Urinary bladder (tissue), 4 donors: Measurements from ENCODE around the gene DCUN1D2. TPM values are rescaled to one million over a fixed set of nuclear protein-coding genes. Genes with fewer than 3 reads are reported as not detected.
"Not testable (repeated sequence)": the region's sequence is repeated elsewhere in the genome, so short reads cannot be mapped to it uniquely, and the experiment has no call there.

Experiments
- DNase-seq: peaks from one replicate; pipeline ENCODE4 v3.0.0-alpha.2; 2015; ENCODE audit errors: extremely low spot score
- H3K27ac ChIP-seq: one replicate; pipeline ENCODE4 v1.5.1; 2013; ENCODE audit warnings: low read depth, mild to moderate bottlenecking, moderate library complexity
- H3K36me3 ChIP-seq: one replicate; pipeline ENCODE4 v1.6.1; 2013; ENCODE audit warnings: mild to moderate bottlenecking, moderate library complexity; ENCODE audit not compliant: insufficient read depth
- H3K4me1 ChIP-seq: one replicate; pipeline ENCODE4 v1.6.1; 2013; ENCODE audit warnings: mild to moderate bottlenecking, moderate library complexity; ENCODE audit not compliant: insufficient read depth
- H3K4me3 ChIP-seq: one replicate; pipeline ENCODE4 v1.5.1; 2013; ENCODE audit warnings: low read depth, low read length
- WGBS: extraction: QIAGEN DNeasy Blood & Tissue Kit; methylation state at CpG from one replicate; pipeline ENCODE4 v1.1.7; 2013; 5-methylcytosine and 5-hydroxymethylcytosine counted together
- polyA plus RNA-seq: library from polyadenylated mRNA; stranded (reverse); fragments of 200-250 nt; gene quantifications from one replicate; pipeline ENCODE4 v1.2.3, GENCODE V29; 2013
- total RNA-seq: library from RNA; depleted of rRNA; stranded (reverse); fragments of >200 nt; gene quantifications from one replicate; pipeline ENCODE4 v1.2.3, GENCODE V29; 2014
- donor health status: healthy with polysubstance abuse.
- donor health status: healthy.

Gene DCUN1D2
- total and polyA plus RNA-seq, 2 donors: 14.7 to 21.3 TPM

DNA sequence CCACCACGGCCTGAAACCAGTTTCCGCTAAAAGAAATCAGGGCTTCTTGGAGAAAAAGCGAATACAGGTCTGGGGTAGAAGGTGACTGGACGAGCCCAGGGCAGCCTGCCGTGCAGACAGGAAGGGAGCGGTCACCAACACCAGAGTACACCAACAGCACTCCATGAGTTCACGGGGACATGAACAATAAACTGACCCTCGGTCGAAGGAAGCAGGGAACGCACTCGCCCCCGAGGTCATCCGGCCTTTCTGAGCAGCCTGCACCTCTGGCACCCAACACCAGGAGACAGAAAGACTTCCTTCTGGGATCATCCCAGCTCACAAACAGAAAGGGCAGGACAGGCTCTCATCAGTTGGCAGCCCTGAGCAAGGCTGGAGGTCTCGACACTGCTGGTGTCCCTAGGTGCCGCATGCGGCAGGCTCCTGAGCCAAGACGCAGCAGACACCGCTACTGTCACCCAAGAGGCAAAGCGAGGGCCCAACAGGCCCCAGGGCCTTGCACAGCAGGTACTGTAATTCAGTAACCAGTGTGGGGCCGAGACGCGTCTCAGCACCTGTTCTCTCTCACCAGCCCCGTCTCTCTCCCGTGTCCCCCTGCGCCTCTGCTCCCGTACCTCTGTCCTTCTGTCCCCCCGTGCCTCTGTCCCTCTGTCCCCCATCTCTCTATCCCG, 18.0 kb downstream of the DCUN1D2 start:
- H3K36me3 ChIP-seq: no peaks in the 10 kb centered on the region
- no peak overlapping the region for H3K4me3 ChIP-seq
- WGBS: 88% methylated on average over 28 of the region's 28 CpGs
- H3K4me1 ChIP-seq: no peaks in the 10 kb centered on the region
- DNase-seq: no peak
- H3K27ac ChIP-seq: no peak overlapping the region

GRCh38 chr13:113471844-113472243, 18.7 kb downstream of the DCUN1D2 start:
- Histone ChIP-seq H3K36me3 (no peaks in the 10 kb centered on the region), H3K4me3 (no peak overlapping the region), H3K4me1 (no peaks in the 10 kb centered on the region), H3K27ac (no peak overlapping the region)
- no peak for DNase-seq
- 86% methylated on average over 11 of the region's 11 CpGs for WGBS

GRCh38 chr13:113470635-113471163, 19.8 kb downstream of the DCUN1D2 start:
- H3K4me3 ChIP-seq, DNase-seq, H3K27ac ChIP-seq, H3K36me3 ChIP-seq, H3K4me1 ChIP-seq: not testable (repeated sequence)
- 98% methylated on average over 4 of the region's 4 CpGs for WGBS

DNA sequence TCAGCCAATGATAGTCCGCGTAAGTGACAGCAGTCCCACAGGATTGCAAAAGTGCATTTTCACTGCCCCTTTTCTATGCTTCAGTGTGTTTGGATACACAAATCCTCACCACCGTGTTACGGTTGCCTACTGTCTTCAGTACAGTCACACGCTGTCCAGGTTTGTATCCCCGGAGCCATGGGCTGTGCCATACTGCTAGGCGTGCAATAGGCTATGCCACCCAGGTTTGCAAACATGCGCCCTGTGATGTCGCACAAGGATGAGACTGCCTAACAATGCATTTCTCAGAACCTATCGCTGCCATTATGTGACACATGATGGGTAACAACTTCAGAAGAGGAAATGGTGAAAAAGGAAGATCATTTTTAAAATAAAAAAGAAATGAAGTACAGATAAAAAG, 20.4 kb downstream of the DCUN1D2 start:
- H3K27ac ChIP-seq: no peak overlapping the region
- WGBS: 96% methylated on average over 10 of the region's 10 CpGs
- no peaks in the 10 kb centered on the region for H3K4me1 ChIP-seq
- no peak for DNase-seq
- no peak overlapping the region for H3K4me3 ChIP-seq
- no peaks in the 10 kb centered on the region for H3K36me3 ChIP-seq

DNA sequence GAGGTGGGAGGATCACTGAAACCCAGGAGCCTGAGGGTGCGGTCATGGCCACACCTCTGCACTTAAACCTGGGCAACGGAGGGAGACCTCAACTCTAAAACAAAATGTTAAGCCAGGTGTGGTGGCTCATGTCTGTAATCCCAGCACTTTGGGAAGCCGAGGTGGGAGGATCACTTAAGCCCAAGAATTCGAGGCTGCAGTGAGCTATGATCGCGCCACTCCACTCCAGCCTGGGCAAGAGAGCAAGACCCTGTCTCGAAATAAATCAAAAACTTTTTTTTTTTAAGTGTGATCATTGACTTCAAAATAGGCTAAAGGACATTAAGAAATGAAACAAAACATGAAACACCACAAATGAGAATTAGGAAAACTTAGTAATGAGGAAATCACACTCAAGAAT, 20.9 kb downstream of the DCUN1D2 start:
- WGBS: 93% methylated on average over 7 of the region's 7 CpGs
- no peaks in the 10 kb centered on the region for H3K36me3 ChIP-seq

GRCh38 chr13:113468472-113469201, 21.9 kb downstream of the DCUN1D2 start:
- 84% methylated on average over 22 of the region's 22 CpGs for WGBS
- no peak for DNase-seq
- Histone ChIP-seq H3K36me3 (no peaks in the 10 kb centered on the region), H3K27ac (no peak overlapping the region), H3K4me1 (no peaks in the 10 kb centered on the region), H3K4me3 (no peak overlapping the region)

More for the DNA sequence above, 20.9 kb downstream of the DCUN1D2 start:
- Histone ChIP-seq H3K4me3 (no peak overlapping the region), H3K27ac (no peak overlapping the region), H3K4me1 (no peaks in the 10 kb centered on the region)
- no peak for DNase-seq

- no peak overlapping the region for H3K27ac ChIP-seq
- H3K4me3 ChIP-seq: no peak overlapping the region
- WGBS: 89% methylated on average over 7 of the region's 7 CpGs
- H3K4me1 ChIP-seq: no peaks in the 10 kb centered on the region
- H3K36me3 ChIP-seq: no peaks in the 10 kb centered on the region
- no peak for DNase-seq
These were observed 22.5 kb downstream of the DCUN1D2 start for GRCh38 chr13:113468029-113468428.

GRCh38 chr13:113466383-113466782, 24.1 kb downstream of the DCUN1D2 start:
- DNase-seq: no peak
- Histone ChIP-seq H3K36me3 (no peaks in the 10 kb centered on the region), H3K27ac (no peak overlapping the region), H3K4me1 (no peaks in the 10 kb centered on the region), H3K4me3 (no peak overlapping the region)
- WGBS: 61% methylated on average over 3 of the region's 3 CpGs

GRCh38 chr13:113465300-113465699, 25.2 kb downstream of the DCUN1D2 start:
- Histone ChIP-seq H3K27ac (no peak overlapping the region), H3K36me3 (no peaks in the 10 kb centered on the region), H3K4me3 (no peak overlapping the region), H3K4me1 (no peaks in the 10 kb centered on the region)
- 77% methylated on average over 4 of the region's 4 CpGs for whole genome bisulfite sequencing
- DNase-seq: no peak

GRCh38 chr13:113464476-113464875, 26.0 kb downstream of the DCUN1D2 start:
- Histone ChIP-seq H3K27ac (no peak overlapping the region), H3K4me1 (no peaks in the 10 kb centered on the region), H3K36me3 (peaks cover 2% of the 10 kb centered on the region), H3K4me3 (no peak overlapping the region)
- DNase-seq: no peak
- WGBS: 92% methylated on average over 16 of the region's 16 CpGs

DNA sequence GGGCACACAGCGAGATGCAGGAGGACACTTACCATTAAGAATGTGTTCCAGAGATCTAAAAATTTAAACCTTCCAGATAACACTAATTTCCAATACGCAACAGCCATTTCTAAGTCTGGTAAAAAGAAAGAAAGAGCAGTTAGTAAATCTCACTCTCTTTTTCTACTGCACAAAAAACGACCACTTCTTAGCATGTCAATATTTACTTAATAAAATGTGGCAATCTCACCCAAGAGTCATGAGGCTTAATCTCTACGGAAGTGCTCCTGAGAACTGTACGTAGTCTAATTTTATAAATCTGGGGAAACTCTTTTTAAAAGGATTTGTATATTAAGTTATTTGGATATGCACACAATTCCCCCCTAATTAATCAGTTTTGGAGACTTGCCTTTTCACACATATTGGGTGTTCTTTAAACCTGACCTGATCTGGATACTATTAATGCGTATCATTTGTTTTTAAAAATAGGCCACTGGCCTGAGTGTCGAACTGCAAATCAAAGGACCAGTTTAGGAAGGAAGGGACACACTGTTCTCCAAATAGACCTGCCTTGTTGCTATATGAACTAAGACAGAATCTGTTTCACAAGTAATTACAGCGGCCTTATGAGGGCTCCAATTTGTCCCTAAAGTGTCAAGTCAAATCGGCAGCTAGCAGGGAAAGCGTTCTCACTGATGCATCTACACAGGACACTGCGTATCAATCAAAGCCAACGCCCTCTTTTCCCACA, 29.3 kb downstream of the DCUN1D2 start:
- WGBS: 93% methylated on average over 12 of the region's 12 CpGs
- no peak for DNase-seq
- peaks cover 2% of the 10 kb centered on the region for H3K36me3 ChIP-seq

GRCh38 chr13:113460599-113460998, 29.9 kb downstream of the DCUN1D2 start:
- no peaks in the 10 kb centered on the region for H3K4me1 ChIP-seq
- WGBS: 94% methylated on average over 14 of the region's 14 CpGs
- H3K36me3 ChIP-seq: peaks cover 2% of the 10 kb centered on the region
- no peak overlapping the region for H3K4me3 ChIP-seq
- H3K27ac ChIP-seq: no peak overlapping the region
- DNase-seq: no peak

More for the DNA sequence above, 29.3 kb downstream of the DCUN1D2 start:
- Histone ChIP-seq H3K27ac (no peak overlapping the region), H3K4me3 (no peak overlapping the region), H3K4me1 (no peaks in the 10 kb centered on the region)

DNA sequence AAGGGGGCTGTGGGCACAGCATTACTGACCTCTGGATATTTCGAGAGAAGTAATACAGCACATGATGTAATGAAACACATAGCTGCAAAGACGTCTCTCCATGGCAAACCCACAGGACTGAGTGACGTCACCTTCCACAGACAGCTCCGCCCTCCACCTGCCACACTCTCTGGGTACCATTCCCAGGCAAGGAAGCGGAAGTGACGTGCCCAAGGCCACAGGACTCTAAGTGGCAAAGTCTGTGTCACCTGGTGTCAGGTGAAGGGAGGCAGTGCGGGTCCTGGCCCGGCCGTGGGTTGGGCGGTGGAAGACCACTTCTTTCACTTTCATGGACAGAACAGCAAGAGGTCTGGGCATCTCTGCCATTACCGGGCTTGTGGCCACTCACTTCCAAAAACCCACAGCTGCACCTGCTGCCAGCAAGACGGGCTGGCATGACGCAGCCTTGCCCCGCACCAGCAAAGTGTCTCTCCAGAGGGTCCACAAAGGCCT, 30.4 kb downstream of the DCUN1D2 start:
- no peak overlapping the region for H3K4me3 ChIP-seq
- no peak for DNase-seq
- no peaks in the 10 kb centered on the region for H3K4me1 ChIP-seq
- H3K36me3 ChIP-seq: peaks cover 2% of the 10 kb centered on the region
- H3K27ac ChIP-seq: no peak overlapping the region
- WGBS: 96% methylated on average over 14 of the region's 14 CpGs
